OCI-LY3 (cell line): Measurements from ENCODE around the gene ASB8.

Source experiments
- EZH2phosphoT487 ChIP-seq: fragments of 200-600 bp; shearing (Covaris generic); IDR thresholded peaks from 2 replicates; pipeline ENCODE4 v1.6.1; 2018; ENCODE audit warnings: antibody characterized with exemption, mixed run types, low read depth
- TF ChIP-seq, protein P1 (sequence below): fragments of 200-600, 300-600 bp; sonication (generic); IDR thresholded peaks from 2 replicates; pipeline ENCODE4 v1.5.1; 2014; ENCODE audit warnings: antibody characterized with exemption, low read length, low read depth

- TF ChIP-seq, protein P1, sequence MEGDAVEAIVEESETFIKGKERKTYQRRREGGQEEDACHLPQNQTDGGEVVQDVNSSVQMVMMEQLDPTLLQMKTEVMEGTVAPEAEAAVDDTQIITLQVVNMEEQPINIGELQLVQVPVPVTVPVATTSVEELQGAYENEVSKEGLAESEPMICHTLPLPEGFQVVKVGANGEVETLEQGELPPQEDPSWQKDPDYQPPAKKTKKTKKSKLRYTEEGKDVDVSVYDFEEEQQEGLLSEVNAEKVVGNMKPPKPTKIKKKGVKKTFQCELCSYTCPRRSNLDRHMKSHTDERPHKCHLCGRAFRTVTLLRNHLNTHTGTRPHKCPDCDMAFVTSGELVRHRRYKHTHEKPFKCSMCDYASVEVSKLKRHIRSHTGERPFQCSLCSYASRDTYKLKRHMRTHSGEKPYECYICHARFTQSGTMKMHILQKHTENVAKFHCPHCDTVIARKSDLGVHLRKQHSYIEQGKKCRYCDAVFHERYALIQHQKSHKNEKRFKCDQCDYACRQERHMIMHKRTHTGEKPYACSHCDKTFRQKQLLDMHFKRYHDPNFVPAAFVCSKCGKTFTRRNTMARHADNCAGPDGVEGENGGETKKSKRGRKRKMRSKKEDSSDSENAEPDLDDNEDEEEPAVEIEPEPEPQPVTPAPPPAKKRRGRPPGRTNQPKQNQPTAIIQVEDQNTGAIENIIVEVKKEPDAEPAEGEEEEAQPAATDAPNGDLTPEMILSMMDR = peak; percentile 82
- TF ChIP-seq EZH2phosphoT487 = no peak
Measured at GRCh38 chr12:48189331-48190125, 32.2 kb upstream of the ASB8 start.
